GM18517 (cell line): ENCODE results near the gene EAF1.
"Not testable (repeated sequence)": the region's sequence is repeated elsewhere in the genome, so short reads cannot be mapped to it uniquely, and the experiment has no call there.

ENCODE experiments used
- ATAC-seq: cut with Tn5 transposase; IDR thresholded peaks from one replicate; pipeline ENCODE4 v1.9.1; 2021; ENCODE audit warnings: mild to moderate bottlenecking, moderate library complexity; ENCODE audit not compliant: unreplicated experiment

EAF1 gene

GRCh38 chr3:15427182-15427880 is at the start of gene EAF1, which contains the start of gene METTL6:
TSS of gene EAF1 (plus strand) at chr3:15427598. CDS start at chr3:15427780, 182 bp downstream.
TSS of gene METTL6 (minus strand) at chr3:15427544. CDS start at chr3:15426511, 1,033 bp downstream.
- ATAC-seq, result peak; percentile 84

GRCh38 chr3:15377961-15378791 is 49.2 kb upstream of the EAF1 start:
- peak; percentile 88 for ATAC-seq

GRCh38 chr3:15380980-15381890 is 46.2 kb upstream of the EAF1 start:
- ATAC-seq, result no peak

- no peak for ATAC-seq
Measured at GRCh38 chr3:15382405-15382923, 44.9 kb upstream of the EAF1 start.

GRCh38 chr3:15384510-15385237 is 42.7 kb upstream of the EAF1 start:
- ATAC-seq, result peak; percentile 88

- ATAC-seq, result peak; percentile 18
Measured at GRCh38 chr3:15385238-15385695, 42.1 kb upstream of the EAF1 start.

- no peak for ATAC-seq
Measured at GRCh38 chr3:15385901-15386653, 41.3 kb upstream of the EAF1 start.

GRCh38 chr3:15386654-15386955 is 40.8 kb upstream of the EAF1 start:
- not testable (repeated sequence) for ATAC-seq

GRCh38 chr3:15387171-15387581 is 40.2 kb upstream of the EAF1 start:
- ATAC-seq, result no peak

- no peak for ATAC-seq
Measured at GRCh38 chr3:15387735-15388134, 39.7 kb upstream of the EAF1 start.

- not testable (repeated sequence) for ATAC-seq
Measured at GRCh38 chr3:15388335-15388734, 39.1 kb upstream of the EAF1 start.

- no peak for ATAC-seq
Measured at GRCh38 chr3:15390460-15390859, 36.9 kb upstream of the EAF1 start.

- no peak for ATAC-seq
Measured at GRCh38 chr3:15391007-15391406, 36.4 kb upstream of the EAF1 start.

- ATAC-seq, result not testable (repeated sequence)
Measured at GRCh38 chr3:15393252-15393651, 34.1 kb upstream of the EAF1 start.

- not testable (repeated sequence) for ATAC-seq
Measured at GRCh38 chr3:15398731-15399133, 28.7 kb upstream of the EAF1 start.

GRCh38 chr3:15399970-15400369 is 27.4 kb upstream of the EAF1 start:
- no peak for ATAC-seq

- ATAC-seq, result no peak
Measured at GRCh38 chr3:15401936-15402335, 25.5 kb upstream of the EAF1 start.

- ATAC-seq, result no peak
Measured at GRCh38 chr3:15403495-15403894, 23.9 kb upstream of the EAF1 start.

- no peak for ATAC-seq
Measured at GRCh38 chr3:15403965-15404364, 23.4 kb upstream of the EAF1 start.
